HCT116 (cell line): ENCODE measurements around the gene SORT1. TPM values are rescaled to one million over a fixed set of nuclear protein-coding genes. Genes with fewer than 3 reads are reported as not detected.

Experiments
- ATAC-seq: fragments of 200-7000 bp; cut with Tn5 transposase; 2 replicates; pipeline ENCODE4 v1.9.1; 2020; ENCODE audit warnings: mild to moderate bottlenecking, moderate library complexity
- BruUV-seq: library from RNA; stranded (reverse); fragments of 400-500 nt; replicated peaks from 2 replicates; lab custom pipeline; 2021; lab: Mats Ljungman, UMichigan
- CTCF ChIA-PET: fragments of 300-600 bp; sonication (Branson Sonifier 250); formaldehyde crosslinking; loops from one replicate; lab custom pipeline; 2021; ENCODE audit warnings: antibody characterized with exemption; lab: Charles Lee
- POLR2A ChIA-PET: fragments of 300-600, 350-600 bp; sonication (Branson Sonifier 250); formaldehyde crosslinking; loops from one replicate; lab custom pipeline; 2021; ENCODE audit warnings: antibody characterized with exemption; lab: Charles Lee
- RAD21 ChIA-PET, 2 experiments: fragments of 300-600 bp; sonication (Branson Sonifier 250); formaldehyde crosslinking; loops; one replicate each; lab custom pipeline; 2023; ENCODE audit warnings: low total read pairs in 2 of 2; ENCODE audit not compliant: uncharacterized antibody in 2 of 2, unreplicated experiment in 2 of 2, low non-redundant PET in 1 of 2; lab: Charles Lee
- DNase-seq: peaks from one replicate; pipeline ENCODE4 v3.0.0-alpha.2; 2010; ENCODE audit warnings: low read depth, low spot score
- H2AFZ ChIP-seq: fragments of 200-600 bp; shearing (Covaris generic), sonication (generic); 2 replicates; pipeline ENCODE4 v1.6.1; 2017; ENCODE audit warnings: low read depth, mixed run types, mixed read lengths, antibody characterized with exemption, low read length; ENCODE audit not compliant: poor library complexity, severe bottlenecking
- H3K27ac ChIP-seq: 2 replicates; pipeline ENCODE4 v1.5.1; 2012; ENCODE audit warnings: low read depth, low read length
- H3K27me3 ChIP-seq: fragments of 200-600 bp; sonication (generic); 2 replicates; pipeline ENCODE4 v1.6.1; 2016; ENCODE audit warnings: mixed run types, low read length, mixed read lengths; ENCODE audit not compliant: insufficient read depth
- H3K36me3 ChIP-seq, 2 experiments: fragments of 200-500 bp in 1 of 2; fragments of 200-600 bp in 1 of 2; sonication (Bioruptor generic) in 1 of 2; sonication (generic) in 1 of 2; 2 replicates each; pipeline versions ENCODE4 v1.5.1 to v1.6.1; 2014 to 2016; ENCODE audit warnings: low read length in 2 of 2, inconsistent platforms in 1 of 2, mixed read lengths in 1 of 2, mixed run types in 1 of 2; ENCODE audit not compliant: insufficient read depth in 2 of 2, control insufficient read depth in 1 of 2
- H3K4me1 ChIP-seq, 2 experiments: fragments of 200-600 bp in 1 of 2; sonication (generic) in 1 of 2; 2 replicates each; pipeline versions ENCODE4 v1.5.1 to v1.6.1; 2012 to 2017; ENCODE audit warnings: low read length in 2 of 2, inconsistent platforms in 1 of 2, mild to moderate bottlenecking in 1 of 2, mixed read lengths in 1 of 2, mixed run types in 1 of 2, moderate library complexity in 1 of 2; ENCODE audit not compliant: insufficient read depth in 2 of 2, control insufficient read depth in 1 of 2
- H3K4me2 ChIP-seq: fragments of 200-600 bp; sonication (generic); 2 replicates; pipeline ENCODE4 v1.6.1; 2017; ENCODE audit warnings: mixed run types, low read length, mixed read lengths
- H3K4me3 ChIP-seq, 2 experiments: fragments of 200-600 bp in 1 of 2; sonication (generic) in 1 of 2; replicated peaks in 1 of 2; 2 replicates each; pipeline ENCODE4 v1.5.1; 2011 to 2016; ENCODE audit warnings: low read length in 2 of 2, control low read depth in 1 of 2, low read depth in 1 of 2, mild to moderate bottlenecking in 1 of 2, mixed read lengths in 1 of 2, mixed run types in 1 of 2
- H3K79me2 ChIP-seq: fragments of 200-600 bp; sonication (generic); 2 replicates; pipeline ENCODE4 v1.6.1; 2017; ENCODE audit warnings: mild to moderate bottlenecking, mixed run types, low read length, moderate library complexity, mixed read lengths; ENCODE audit not compliant: insufficient read depth
- H3K9ac ChIP-seq: fragments of 200-600 bp; sonication (generic); 2 replicates; pipeline ENCODE4 v1.6.1; 2016; ENCODE audit warnings: low read length, mixed read lengths
- H3K9me2 ChIP-seq: fragments of 200-600 bp; sonication (generic), shearing (Covaris generic); 2 replicates; pipeline ENCODE4 v1.6.1; 2017; ENCODE audit warnings: mixed run types, mild to moderate bottlenecking, moderate library complexity; ENCODE audit not compliant: insufficient read depth
- H3K9me3 ChIP-seq, 2 experiments: fragments of 200-500 bp in 1 of 2; fragments of 200-600 bp in 1 of 2; sonication (Bioruptor generic) in 1 of 2; sonication (generic) in 1 of 2; 2 replicates each; pipeline ENCODE4 v1.6.1; 2014 to 2017; ENCODE audit warnings: low read length in 2 of 2, mixed read lengths in 2 of 2, inconsistent platforms in 1 of 2, low read depth in 1 of 2, mild to moderate bottlenecking in 1 of 2, mixed run types in 1 of 2, moderate library complexity in 1 of 2; ENCODE audit not compliant: control insufficient read depth in 1 of 2, insufficient read depth in 1 of 2
- H4K20me1 ChIP-seq: fragments of 200-600 bp; sonication (generic), shearing (Covaris generic); 2 replicates; pipeline ENCODE4 v1.6.1; 2017; ENCODE audit warnings: mixed run types, mild to moderate bottlenecking, moderate library complexity; ENCODE audit not compliant: insufficient read depth
- CEBPB ChIP-seq: IDR thresholded peaks from 2 replicates; pipeline ENCODE4 v1.6.1; 2012; ENCODE audit warnings: low read depth
- CTCF ChIP-seq, 3 experiments: fragments of 200-600 bp in 1 of 3; sonication (generic) in 1 of 3; IDR thresholded peaks in 2 of 3; conservative IDR thresholded peaks in 1 of 3; 2 replicates each; pipeline ENCODE4 v1.5.1; 2012 to 2017; ENCODE audit warnings: low read depth in 2 of 3, low read length in 2 of 3, antibody characterized with exemption in 1 of 3, borderline replicate concordance in 1 of 3, control low read depth in 1 of 3, mild to moderate bottlenecking in 1 of 3, mixed read lengths in 1 of 3, mixed run types in 1 of 3, moderate library complexity in 1 of 3; ENCODE audit not compliant: insufficient read depth in 1 of 3
- EGR1 ChIP-seq: IDR thresholded peaks from 2 replicates; pipeline ENCODE4 v1.6.1; 2012; ENCODE audit warnings: low read depth
- ELF1 ChIP-seq: IDR thresholded peaks from 2 replicates; pipeline ENCODE4 v1.6.1; 2012; ENCODE audit warnings: low read depth, borderline replicate concordance
- EZH2 ChIP-seq: fragments of 200-600 bp; sonication (generic); IDR thresholded peaks from 2 replicates; pipeline ENCODE4 v1.6.1; 2017; ENCODE audit warnings: antibody characterized with exemption, mixed run types
- FOSL1 ChIP-seq: IDR thresholded peaks from 2 replicates; pipeline ENCODE4 v1.6.1; 2012; ENCODE audit warnings: low read depth
- JUND ChIP-seq: IDR thresholded peaks from 2 replicates; pipeline ENCODE4 v1.6.1; 2012
- POLR2AphosphoS5 ChIP-seq: IDR thresholded peaks from 2 replicates; pipeline ENCODE4 v1.6.1; 2011; ENCODE audit warnings: mild to moderate bottlenecking, low read depth, low read length, moderate library complexity
- RAD21 ChIP-seq: IDR thresholded peaks from 2 replicates; pipeline ENCODE4 v1.6.1; 2012; ENCODE audit warnings: low read depth, mild to moderate bottlenecking
- REST ChIP-seq: IDR thresholded peaks from 2 replicates; pipeline ENCODE4 v1.6.1; 2012; ENCODE audit warnings: low read depth
- SP1 ChIP-seq: IDR thresholded peaks from 2 replicates; pipeline ENCODE4 v1.6.1; 2012; ENCODE audit warnings: low read depth
- SRF ChIP-seq: IDR thresholded peaks from 2 replicates; pipeline ENCODE4 v1.6.1; 2012; ENCODE audit warnings: low read depth
- ZFX ChIP-seq: fragments of 450-650 bp; IDR thresholded peaks from 2 replicates; pipeline ENCODE4 v1.6.1; 2017
- ZNF274 ChIP-seq: fragments of 200-500 bp; sonication (Bioruptor generic); IDR thresholded peaks from 2 replicates; pipeline ENCODE4 v1.6.1; 2014; ENCODE audit warnings: mild to moderate bottlenecking, low read depth, low read length, inconsistent platforms
- intact Hi-C: fragments of 100-400 bp; cut with micrococcal nuclease; formaldehyde crosslinking; loops from 2 replicates; pipeline ENCODE4 v1.10.0; 2022
- total RNA-seq: library from RNA; stranded (reverse); gene quantifications from one replicate; pipeline ENCODE4 v1.2.1, GENCODE V29; 2021; ENCODE audit not compliant: unreplicated experiment
- TF ChIP-seq, protein P1 (sequence below): IDR thresholded peaks from 2 replicates; pipeline ENCODE4 v1.6.1; 2011; ENCODE audit warnings: mild to moderate bottlenecking, low read length, moderate library complexity; ENCODE audit not compliant: insufficient replicate concordance; ENCODE audit errors: extremely low read depth
- TF ChIP-seq, protein P2 (sequence below): IDR thresholded peaks from 2 replicates; pipeline ENCODE4 v1.6.1; 2012
- TF ChIP-seq, protein P3 (sequence below): IDR thresholded peaks from 2 replicates; pipeline ENCODE4 v1.6.1; 2012

SORT1 gene
- total RNA-seq, 1 experiment from 2014 or later: 20.2 TPM

DNA sequence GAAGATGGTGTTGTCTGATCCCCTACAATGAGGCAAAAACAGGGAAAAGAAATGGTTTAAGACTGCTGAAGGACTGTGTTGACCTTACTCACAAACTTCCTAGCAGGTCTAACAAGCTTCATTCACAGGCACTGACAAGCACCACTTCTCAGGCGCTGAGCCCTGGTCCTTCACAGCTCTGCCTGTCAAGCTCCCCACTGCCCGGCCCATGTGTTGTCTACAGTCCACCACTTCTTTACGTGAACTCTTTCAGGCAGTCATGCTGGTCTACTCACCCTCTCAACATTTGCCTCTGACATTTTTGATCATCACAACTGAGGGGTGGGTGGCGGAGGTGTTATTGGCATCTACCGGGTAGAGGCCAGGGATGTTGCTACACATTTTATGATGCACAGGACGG, 50.2 kb downstream of the SORT1 start (continued):
- TF ChIP-seq, protein P1, sequence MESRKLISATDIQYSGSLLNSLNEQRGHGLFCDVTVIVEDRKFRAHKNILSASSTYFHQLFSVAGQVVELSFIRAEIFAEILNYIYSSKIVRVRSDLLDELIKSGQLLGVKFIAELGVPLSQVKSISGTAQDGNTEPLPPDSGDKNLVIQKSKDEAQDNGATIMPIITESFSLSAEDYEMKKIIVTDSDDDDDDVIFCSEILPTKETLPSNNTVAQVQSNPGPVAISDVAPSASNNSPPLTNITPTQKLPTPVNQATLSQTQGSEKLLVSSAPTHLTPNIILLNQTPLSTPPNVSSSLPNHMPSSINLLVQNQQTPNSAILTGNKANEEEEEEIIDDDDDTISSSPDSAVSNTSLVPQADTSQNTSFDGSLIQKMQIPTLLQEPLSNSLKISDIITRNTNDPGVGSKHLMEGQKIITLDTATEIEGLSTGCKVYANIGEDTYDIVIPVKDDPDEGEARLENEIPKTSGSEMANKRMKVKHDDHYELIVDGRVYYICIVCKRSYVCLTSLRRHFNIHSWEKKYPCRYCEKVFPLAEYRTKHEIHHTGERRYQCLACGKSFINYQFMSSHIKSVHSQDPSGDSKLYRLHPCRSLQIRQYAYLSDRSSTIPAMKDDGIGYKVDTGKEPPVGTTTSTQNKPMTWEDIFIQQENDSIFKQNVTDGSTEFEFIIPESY: no peak

DNA sequence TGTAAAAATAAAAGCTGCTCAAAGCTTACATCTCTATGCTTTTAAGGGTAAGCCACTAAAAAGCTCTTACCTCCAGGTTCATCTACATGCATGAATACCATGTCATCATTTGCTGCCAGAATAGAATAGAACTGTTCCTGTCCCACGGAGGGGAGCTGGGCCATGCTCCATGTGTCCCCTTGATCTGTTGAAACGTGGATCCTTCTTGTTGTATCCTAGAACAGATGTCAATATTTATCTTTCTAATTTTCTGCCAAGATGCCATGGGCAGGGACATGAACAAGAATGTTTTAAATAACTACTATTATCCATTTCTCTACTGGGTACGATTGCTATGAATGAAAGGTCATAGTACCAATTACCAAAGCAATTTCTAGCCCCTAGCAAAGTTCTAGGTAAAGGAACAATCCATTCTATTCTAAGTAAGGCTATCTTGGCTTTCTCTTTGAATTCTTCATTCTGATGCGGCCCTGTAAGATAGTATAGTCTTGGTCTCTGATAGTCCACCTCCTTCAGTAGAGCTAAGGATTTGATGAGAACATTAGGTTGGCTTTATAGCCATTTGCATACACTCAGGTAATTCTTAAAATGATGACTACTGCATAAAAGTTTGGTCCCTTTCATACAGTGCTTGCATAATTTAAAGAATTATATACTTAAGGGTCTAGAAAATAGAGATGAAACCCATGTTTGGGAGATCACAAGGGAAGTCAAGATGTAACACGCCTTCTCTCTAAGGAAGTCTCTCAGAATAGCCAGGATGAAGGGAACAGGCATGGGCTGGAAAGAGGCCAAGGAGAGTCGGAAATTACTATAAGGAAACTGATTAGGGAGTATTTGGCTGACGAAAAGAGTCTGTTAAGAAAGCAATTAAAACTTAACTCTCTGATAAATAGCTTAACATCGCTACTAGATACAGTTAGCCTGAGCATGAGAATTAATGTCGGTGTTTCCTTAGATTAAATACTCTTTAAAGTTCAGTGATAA, 55.5 kb downstream of the SORT1 start:
- no TSS peak for BruUV-seq
- ChIA-PET CTCF (no interaction called here), POLR2A (no interaction called here), RAD21 (no interaction called here)
- H4K20me1 ChIP-seq: no peaks in the 10 kb centered on the region
- H3K27ac ChIP-seq: no peak overlapping the region
- no peak overlapping the region for H3K4me2 ChIP-seq
- H3K36me3 ChIP-seq: peaks cover 0 to 3% of the 10 kb centered on the region in 2 experiments; a peak in 2 of 4 replicates
- intact Hi-C loops: no loop called here
- no peaks in the 10 kb centered on the region for H3K27me3 ChIP-seq
- no peaks in the 10 kb centered on the region for H3K4me1 ChIP-seq
- H3K9me2 ChIP-seq: no peaks in the 10 kb centered on the region
- no peak overlapping the region for H3K9ac ChIP-seq
- no peaks in the 10 kb centered on the region for H3K9me3 ChIP-seq
- H3K4me3 ChIP-seq: no peak overlapping the region
- H3K79me2 ChIP-seq: no peaks in the 10 kb centered on the region
- H2AFZ ChIP-seq: no peak overlapping the region
- ATAC-seq (no peak), DNase-seq (no peak)
- no peak for TF ChIP-seq RAD21
- no peak for TF ChIP-seq JUND
- TF ChIP-seq ZNF274: no peak
- TF ChIP-seq EZH2: no peak
- TF ChIP-seq CEBPB: no peak
- no peak for TF ChIP-seq EGR1
- TF ChIP-seq, protein P2, sequence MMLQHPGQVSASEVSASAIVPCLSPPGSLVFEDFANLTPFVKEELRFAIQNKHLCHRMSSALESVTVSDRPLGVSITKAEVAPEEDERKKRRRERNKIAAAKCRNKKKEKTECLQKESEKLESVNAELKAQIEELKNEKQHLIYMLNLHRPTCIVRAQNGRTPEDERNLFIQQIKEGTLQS: no peak
- no peak for TF ChIP-seq FOSL1
- TF ChIP-seq, protein P3, sequence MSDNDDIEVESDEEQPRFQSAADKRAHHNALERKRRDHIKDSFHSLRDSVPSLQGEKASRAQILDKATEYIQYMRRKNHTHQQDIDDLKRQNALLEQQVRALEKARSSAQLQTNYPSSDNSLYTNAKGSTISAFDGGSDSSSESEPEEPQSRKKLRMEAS: no peak
- no peak for TF ChIP-seq ZFX
- no peak for TF ChIP-seq POLR2AphosphoS5
- no peak for TF ChIP-seq REST
- TF ChIP-seq ELF1: no peak
- TF ChIP-seq SRF: no peak
- TF ChIP-seq SP1: no peak
- TF ChIP-seq CTCF (IDR thresholded peaks at IDR 0.05 in 2 of 3, conservative IDR thresholded peaks at IDR 0.05 in 1 of 3; ENCODE audit: borderline replicate concordance in 1 of 3, insufficient read depth in 1 of 3, low read depth in 2 of 3, low read length in 2 of 3): no peak
